ENCODE data around the gene APOBEC3B. TPM values are rescaled to one million over a fixed set of nuclear protein-coding genes. Genes with fewer than 3 reads are reported as not detected.
"Not testable (repeated sequence)": the region's sequence is repeated elsewhere in the genome, so short reads cannot be mapped to it uniquely, and the experiment has no call there.

Gene APOBEC3B
- polyA plus RNA-seq, 3 donors: 5.8 to 8.2 (median 6.7) TPM

DNA sequence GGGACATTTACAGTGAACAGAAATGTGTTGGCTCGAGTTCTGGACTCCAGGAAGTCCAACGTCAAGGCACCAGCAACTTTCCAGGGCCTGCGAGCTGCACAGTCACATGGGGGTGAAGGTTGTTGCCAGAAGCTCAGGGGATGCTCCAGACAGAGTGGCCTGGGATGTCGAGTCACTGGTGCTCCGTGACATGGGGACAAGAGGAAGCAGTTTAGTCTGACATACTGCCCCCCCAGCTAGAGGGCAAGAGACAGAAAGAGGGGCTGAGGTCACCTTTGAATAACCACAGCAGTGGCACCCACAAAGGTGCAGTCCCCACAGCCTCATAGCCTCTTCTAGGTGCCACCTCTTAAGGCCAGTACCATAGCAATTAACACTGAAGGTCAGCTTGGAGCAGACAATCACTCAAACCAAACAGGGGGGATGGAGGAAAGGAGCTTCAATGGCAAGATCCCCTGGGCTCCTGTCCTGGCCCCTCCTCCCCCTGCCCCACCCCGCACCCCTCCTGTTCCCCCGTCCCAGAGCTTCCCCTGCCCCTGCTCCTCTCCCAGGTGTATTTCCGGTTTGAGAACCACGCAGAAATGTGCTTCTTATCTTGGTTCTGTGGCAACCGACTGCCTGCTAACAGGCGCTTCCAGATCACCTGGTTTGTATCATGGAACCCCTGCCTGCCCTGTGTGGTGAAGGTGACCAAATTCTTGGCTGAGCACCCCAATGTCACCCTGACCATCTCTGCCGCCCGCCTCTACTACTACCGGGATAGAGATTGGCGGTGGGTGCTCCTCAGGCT, 42.6 kb downstream of the APOBEC3B start:
- DNase-seq (ENCODE audit: low read depth in 3 of 3, low spot score in 2 of 3): no peak

- DNase-seq (ENCODE audit: low read depth in 3 of 3, low spot score in 2 of 3): no peak
Measured at GRCh38 chr22:39026509-39027150, 44.5 kb downstream of the APOBEC3B start.

GRCh38 chr22:39027717-39028116, 45.6 kb downstream of the APOBEC3B start:
- no peak for DNase-seq (ENCODE audit: low read depth in 3 of 3, low spot score in 2 of 3)

DNA sequence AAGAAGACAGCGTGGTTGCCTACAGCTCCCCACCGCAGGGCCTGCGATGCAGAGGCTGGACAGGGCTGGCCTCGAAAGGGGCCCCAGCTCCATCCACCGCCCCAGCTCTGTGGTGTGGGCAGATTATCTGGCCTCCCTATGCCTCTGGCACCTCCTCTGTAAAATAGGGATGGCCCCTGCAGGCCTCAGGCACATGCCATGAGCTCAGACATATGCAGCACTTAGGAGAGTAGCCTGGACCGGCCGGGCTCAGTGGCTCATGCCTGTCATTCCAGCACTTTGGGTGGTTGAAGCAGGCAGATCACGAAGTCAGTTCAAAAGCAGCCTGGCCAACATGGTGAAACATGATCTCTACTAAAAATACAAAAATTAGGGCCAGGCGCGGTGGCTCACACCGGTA, 46.1 kb downstream of the APOBEC3B start:
- DNase-seq (ENCODE audit: low read depth in 3 of 3, low spot score in 2 of 3): no peak

DNA sequence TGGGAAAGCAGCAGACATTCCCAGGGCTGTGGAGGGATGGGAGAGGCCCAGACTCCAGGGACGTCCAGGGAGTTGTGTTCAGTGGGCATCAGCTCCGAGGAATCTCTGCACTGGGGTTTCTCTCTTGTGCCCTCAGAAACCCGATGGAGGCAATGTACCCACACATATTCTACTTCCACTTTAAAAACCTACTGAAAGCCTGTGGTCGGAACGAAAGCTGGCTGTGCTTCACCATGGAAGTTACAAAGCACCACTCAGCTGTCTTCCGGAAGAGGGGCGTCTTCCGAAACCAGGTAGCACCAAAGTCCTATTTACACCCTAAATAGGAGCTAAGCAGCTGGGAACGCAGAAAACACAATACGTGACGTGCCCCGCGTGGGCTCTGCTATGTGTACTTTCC, 47.1 kb downstream of the APOBEC3B start:
- no peak for DNase-seq (ENCODE audit: low read depth in 3 of 3, low spot score in 2 of 3)

GRCh38 chr22:39030705-39031104, 48.6 kb downstream of the APOBEC3B start:
- no peak for DNase-seq (ENCODE audit: low read depth in 3 of 3, low spot score in 2 of 3)

GRCh38 chr22:39031434-39032295, 49.5 kb downstream of the APOBEC3B start:
- DNase-seq (ENCODE audit: low read depth in 3 of 3, low spot score in 2 of 3): not testable (repeated sequence)

DNA sequence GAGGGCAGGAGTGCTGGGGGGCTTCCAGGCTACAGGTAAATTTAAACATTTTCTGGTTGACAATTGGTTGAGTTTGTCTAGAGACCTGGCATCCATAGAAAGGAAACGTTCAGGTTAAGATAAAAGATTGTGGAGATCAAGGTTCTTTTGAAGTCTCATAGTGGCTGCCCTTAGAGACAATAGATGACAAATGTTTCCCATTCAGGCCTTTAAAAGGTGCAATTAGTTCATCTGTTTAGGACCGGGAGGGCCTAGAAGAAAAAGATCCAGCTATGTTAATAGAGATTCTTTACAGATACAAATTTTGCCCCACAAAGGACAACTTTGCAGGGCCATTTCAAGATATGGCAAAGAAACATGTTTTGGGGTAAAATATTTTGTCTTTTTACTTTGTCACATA, 54.9 kb downstream of the APOBEC3B start:
- not testable (repeated sequence) for DNase-seq (ENCODE audit: low read depth in 3 of 3, low spot score in 2 of 3)

DNA sequence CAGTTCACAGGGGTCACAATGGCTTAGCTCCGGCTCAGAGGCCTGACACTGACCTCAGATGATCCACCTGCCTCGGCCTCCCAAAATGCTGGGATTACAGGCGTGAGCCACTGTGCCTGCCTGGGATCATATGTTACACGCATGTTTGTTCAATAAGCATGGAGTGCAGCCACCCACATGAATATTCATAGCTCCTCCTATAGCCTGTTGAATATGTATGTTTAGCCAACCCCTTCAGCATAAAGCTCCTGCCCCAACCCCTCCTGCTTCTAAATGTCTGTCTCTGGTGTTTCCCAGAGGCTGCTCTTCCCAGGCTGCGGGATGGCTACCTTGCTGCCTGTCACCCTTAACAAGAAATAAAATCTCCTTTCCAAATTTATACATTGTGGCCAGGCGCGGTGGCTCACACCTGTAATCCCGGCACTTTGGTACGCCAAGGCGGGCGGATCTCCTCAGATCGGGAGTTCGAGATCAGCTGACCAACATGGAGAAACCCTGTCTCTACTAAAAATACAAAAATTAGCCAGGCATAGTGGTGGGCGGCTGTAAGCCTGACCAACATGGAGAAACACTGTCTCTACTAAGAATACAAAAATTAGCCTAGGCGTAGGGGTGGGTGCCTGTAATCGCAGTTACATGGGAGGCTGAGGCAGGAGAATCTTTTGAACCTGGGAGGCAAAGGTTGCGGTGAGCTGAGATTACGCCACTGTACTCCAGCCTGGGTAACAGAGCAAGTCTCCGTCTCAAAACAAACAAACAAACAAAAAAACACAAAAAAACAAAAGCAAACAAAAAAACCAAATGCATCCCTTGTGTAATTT, 57.4 kb downstream of the APOBEC3B start:
- no peak for DNase-seq (ENCODE audit: low read depth in 3 of 3, low spot score in 2 of 3)

DNA sequence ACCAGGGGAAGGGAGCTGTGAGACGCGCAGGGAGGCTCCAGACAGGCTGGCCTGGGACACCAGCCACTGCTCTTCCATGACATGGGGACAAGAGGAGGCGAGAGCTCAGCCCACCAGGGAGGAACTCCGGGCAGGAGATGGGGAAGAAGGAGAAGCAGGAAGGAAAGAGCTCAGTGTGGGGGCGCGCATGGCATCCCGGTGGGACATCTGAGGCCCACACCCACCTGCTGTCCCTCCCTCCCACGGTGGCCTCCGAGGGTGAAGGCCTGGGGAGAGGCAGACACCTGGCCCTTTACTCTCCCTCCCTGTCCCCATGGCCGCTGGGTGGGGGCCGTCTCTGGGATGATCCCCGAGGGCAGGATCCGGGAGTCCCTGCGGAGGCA, 58.0 kb downstream of the APOBEC3B start:
- not testable (repeated sequence) for DNase-seq (ENCODE audit: low read depth in 3 of 3, low spot score in 2 of 3)

GRCh38 chr22:39040538-39041296, 58.6 kb downstream of the APOBEC3B start, which contains the start of gene APOBEC3F:
TSS of gene APOBEC3F (plus strand) at chr22:39040864. CDS start at chr22:39040961, 97 bp downstream.
- DNase-seq (ENCODE audit: low read depth in 3 of 3, low spot score in 2 of 3): peak; percentile 16 to 26 (median 17)

DNA sequence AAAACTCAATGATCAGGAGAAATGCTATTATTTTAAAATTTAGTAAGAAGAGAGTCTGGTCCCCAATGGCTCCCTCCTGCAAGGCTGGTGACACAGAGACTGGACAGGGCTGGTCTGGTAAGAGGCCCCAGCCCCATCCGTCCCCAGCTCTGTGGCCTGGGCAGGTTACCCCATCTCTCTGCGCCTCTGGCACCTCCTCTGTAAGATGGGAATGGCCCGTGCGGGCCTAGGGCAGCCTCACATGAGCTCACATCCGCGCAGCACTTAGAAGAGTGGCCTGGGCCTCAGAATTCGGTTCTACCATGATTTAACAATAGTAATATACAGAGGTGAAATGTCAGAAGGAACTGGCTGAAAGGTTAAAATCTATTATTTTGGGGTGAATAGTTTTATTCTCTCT, 59.8 kb downstream of the APOBEC3B start:
- DNase-seq (ENCODE audit: low read depth in 3 of 3, low spot score in 2 of 3): no peak

Other genes with a start within 250 kb of the APOBEC3B start
- gene SUN2, start 226.3 kb upstream of the APOBEC3B start, polyA plus RNA-seq (ENCODE audit: insufficient read length in 3 of 3): 10 to 100 TPM; 47.3 to 50.6 (median 47.6) TPM
- gene DNAL4, start 188.2 kb upstream of the APOBEC3B start, polyA plus RNA-seq (ENCODE audit: insufficient read length in 3 of 3): 10 to 100 TPM; 32.2 to 38.0 (median 35.5) TPM
- 1 to 10 TPM; 4.1 to 4.4 (median 4.3) TPM for gene NPTXR, start 138.3 kb upstream of the APOBEC3B start, polyA plus RNA-seq (ENCODE audit: insufficient read length in 3 of 3)
- 10 to 100 TPM; 32.4 to 37.5 (median 33.3) TPM for gene CBX6, start 110.1 kb upstream of the APOBEC3B start, polyA plus RNA-seq (ENCODE audit: insufficient read length in 3 of 3)
- not detected for gene APOBEC3A, start 24.7 kb upstream of the APOBEC3B start, polyA plus RNA-seq (ENCODE audit: insufficient read length in 3 of 3)
- gene APOBEC3C, start 31.9 kb downstream of the APOBEC3B start, polyA plus RNA-seq (ENCODE audit: insufficient read length in 3 of 3): 10 to 100 TPM in 1 of 3 donors, 1 to 10 TPM in 2; 9.3 to 11.0 (median 9.5) TPM
- 1 to 10 TPM in 1 of 3 donors, under 1 TPM in 2; 0.80 to 1.2 (median 0.96) TPM for gene APOBEC3D, start 38.8 kb downstream of the APOBEC3B start, polyA plus RNA-seq (ENCODE audit: insufficient read length in 3 of 3)
- gene APOBEC3F, start 58.5 kb downstream of the APOBEC3B start, polyA plus RNA-seq (ENCODE audit: insufficient read length in 3 of 3): 1 to 10 TPM; 8.1 to 8.5 (median 8.4) TPM
- gene APOBEC3G, start 94.9 kb downstream of the APOBEC3B start, polyA plus RNA-seq (ENCODE audit: insufficient read length in 3 of 3): 1 to 10 TPM; 6.8 to 9.6 (median 7.7) TPM
- under 1 TPM in 1 of 3 donors, not detected in 2; 0.31 TPM for gene APOBEC3H, start 114.9 kb downstream of the APOBEC3B start, polyA plus RNA-seq (ENCODE audit: insufficient read length in 3 of 3)
- gene CBX7, start 170.3 kb downstream of the APOBEC3B start, polyA plus RNA-seq (ENCODE audit: insufficient read length in 3 of 3): 1 to 10 TPM; 7.5 to 8.2 (median 7.7) TPM

Data from right renal cortex interstitium (tissue), 3 donors.